Right renal pelvis (tissue), 4 donors: ENCODE measurements around the gene ZNF454. TPM values are rescaled to one million over a fixed set of nuclear protein-coding genes. Genes with fewer than 3 reads are reported as not detected.

Experiments
- DNase-seq, 4 donors: peaks; one replicate each; pipeline ENCODE4 v3.0.0-alpha.2; 2013; ENCODE audit warnings: low read depth in 4 of 4, low spot score in 3 of 4, missing footprints in 1 of 4
- polyA plus RNA-seq, 4 donors: library from polyadenylated mRNA; unstranded; fragments of 120-200 nt; gene quantifications; one replicate each; pipeline ENCODE4 v1.2.1, GENCODE V29; 2013; ENCODE audit not compliant: insufficient read length in 4 of 4

The ZNF454 gene
- polyA plus RNA-seq, 4 donors, result 5.9 to 7.3 (median 6.5) TPM

- no peak for DNase-seq
These were observed 51.4 kb downstream of the ZNF454 start for GRCh38 chr5:178992291-178992895.

GRCh38 chr5:178993236-178993765 lies 52.3 kb downstream of the ZNF454 start:
- no peak for DNase-seq

GRCh38 chr5:178993955-178994579 lies 53.1 kb downstream of the ZNF454 start:
- no peak for DNase-seq

GRCh38 chr5:178994580-178995340 lies 53.8 kb downstream of the ZNF454 start, which contains the start of gene GRM6:
Gene GRM6 (minus strand): TSS chr5:178995320. CDS start chr5:178994944, 376 bp downstream.
- DNase-seq, result peak in 1 of 4 donors; percentile 3

GRCh38 chr5:178995341-178995690 lies 54.3 kb downstream of the ZNF454 start:
- no peak for DNase-seq

- no peak for DNase-seq
These were observed 55.2 kb downstream of the ZNF454 start for GRCh38 chr5:178996156-178996555.

- no peak for DNase-seq
These were observed 56.2 kb downstream of the ZNF454 start for GRCh38 chr5:178997191-178997590.

- DNase-seq, result no peak
These were observed 57.4 kb downstream of the ZNF454 start for GRCh38 chr5:178998441-178998840.

- DNase-seq, result no peak
These were observed 65.6 kb downstream of the ZNF454 start for GRCh38 chr5:179006564-179006963.

GRCh38 chr5:179008667-179009066 lies 67.7 kb downstream of the ZNF454 start:
- DNase-seq, result no peak

Other genes with a start within 250 kb of the ZNF454 start
- 10 to 100 TPM; 19.1 to 26.2 (median 24.8) TPM for gene ZNF354A, start 210.5 kb upstream of the ZNF454 start, polyA plus RNA-seq
- 10 to 100 TPM; 21.3 to 25.9 (median 23.3) TPM for gene ZNF354B, start 81.2 kb upstream of the ZNF454 start, polyA plus RNA-seq
- 1 to 10 TPM; 6.6 to 8.9 (median 8.1) TPM for gene ZFP2, start 45.3 kb upstream of the ZNF454 start, polyA plus RNA-seq
- under 1 TPM; 0.56 to 0.90 (median 0.69) TPM for gene GRM6, start 54.1 kb downstream of the ZNF454 start, polyA plus RNA-seq
- 1 to 10 TPM; 7.2 to 9.8 (median 8.5) TPM for gene ZNF879, start 82.6 kb downstream of the ZNF454 start, polyA plus RNA-seq
- gene ZNF354C, start 119.2 kb downstream of the ZNF454 start, polyA plus RNA-seq, result 10 to 100 TPM; 15.9 to 20.0 (median 18.7) TPM